GM12878 (cell line): ENCODE results near the gene SLC13A2. TPM values are rescaled to one million over a fixed set of nuclear protein-coding genes. Genes with fewer than 3 reads are reported as not detected.

Experiments used
- ATAC-seq: fragments of 200-7000 bp; cut with Tn5 transposase; 3 replicates; pipeline ENCODE4 v1.9.1; 2020; ENCODE audit warnings: mild to moderate bottlenecking, moderate library complexity
- BruUV-seq: library from RNA; stranded (reverse); fragments of 400-500 nt; replicated peaks from 2 replicates; lab custom pipeline; 2021; lab: Mats Ljungman, UMichigan
- CTCF ChIA-PET: fragments of 300-600 bp; sonication (Branson Sonifier 250); formaldehyde crosslinking; extraction: SDS; loops from one replicate; lab custom pipeline; 2021; ENCODE audit warnings: inconsistent platforms; lab: Yijun Ruan, JAX
- POLR2A ChIA-PET: fragments of 350-600 bp; formaldehyde crosslinking; extraction: SDS; loops from one replicate; lab custom pipeline; 2021; ENCODE audit warnings: inconsistent platforms; lab: Charles Lee
- RAD21 ChIA-PET: fragments of 300-600 bp; sonication (Branson Sonifier 250); formaldehyde crosslinking; loops from one replicate; lab custom pipeline; 2023; ENCODE audit warnings: antibody characterized with exemption; ENCODE audit not compliant: unreplicated experiment; lab: Charles Lee
- SMC1A ChIA-PET: fragments of 300-600 bp; sonication (Branson Sonifier 250); formaldehyde crosslinking; loops from one replicate; lab custom pipeline; 2023; ENCODE audit not compliant: unreplicated experiment, uncharacterized antibody; lab: Charles Lee
- DNase-seq: peaks from one replicate; pipeline ENCODE4 v3.0.0-alpha.2; 2011; ENCODE audit warnings: low read depth, low spot score
- FAIRE-seq: peaks from 3 replicates; lab custom pipeline; 2011; peaks lifted over from hg19 to GRCh38; lab: Jason Lieb, UNC
- H2AFZ ChIP-seq: 2 replicates; pipeline ENCODE4 v1.6.0; 2011; ENCODE audit warnings: low read depth, low read length, control low read depth; ENCODE audit not compliant: control insufficient read depth
- H3K27ac ChIP-seq: 2 replicates; pipeline ENCODE4 v1.5.1; 2011; ENCODE audit warnings: control low read depth; ENCODE audit not compliant: control insufficient read depth, insufficient read depth
- H3K27me3 ChIP-seq, 2 experiments: replicated peaks in 1 of 2; 2 replicates each; pipeline versions ENCODE4 v1.6.0 to v1.6.1; 2011; ENCODE audit warnings: low read length in 1 of 2; ENCODE audit not compliant: control insufficient read depth in 2 of 2, insufficient read depth in 2 of 2
- H3K36me3 ChIP-seq, 2 experiments: 2 replicates each; pipeline ENCODE4 v1.5.1; 2011; ENCODE audit warnings: low read length in 1 of 2; ENCODE audit not compliant: control insufficient read depth in 2 of 2, insufficient read depth in 2 of 2
- H3K4me1 ChIP-seq: 2 replicates; pipeline ENCODE4 v1.6.1; 2011; ENCODE audit warnings: mild to moderate bottlenecking, low read length, moderate library complexity, mixed read lengths; ENCODE audit not compliant: control insufficient read depth, insufficient read depth
- H3K4me2 ChIP-seq: 2 replicates; pipeline ENCODE4 v1.6.0; 2011; ENCODE audit warnings: control low read depth; ENCODE audit not compliant: control insufficient read depth, insufficient read depth
- H3K4me3 ChIP-seq: fragments of 200-600 bp; sonication (generic); 2 replicates; pipeline ENCODE4 v1.5.1; 2016
- H3K79me2 ChIP-seq: 2 replicates; pipeline ENCODE4 v1.6.0; 2011; ENCODE audit warnings: low read length; ENCODE audit not compliant: control insufficient read depth, insufficient read depth
- H3K9ac ChIP-seq: 2 replicates; pipeline ENCODE4 v1.8.0; 2011; ENCODE audit warnings: low read length, control low read depth, mixed read lengths; ENCODE audit not compliant: control insufficient read depth, insufficient read depth
- H3K9me3 ChIP-seq: replicated peaks from 3 replicates; pipeline ENCODE4 v1.5.1; 2011; ENCODE audit warnings: mild to moderate bottlenecking, low read length; ENCODE audit not compliant: control insufficient read depth, insufficient read depth
- H4K20me1 ChIP-seq: 2 replicates; pipeline ENCODE4 v1.6.0; 2011; ENCODE audit not compliant: control insufficient read depth, insufficient read depth
- ATF7 ChIP-seq: fragments of 450-650 bp; IDR thresholded peaks from 2 replicates; pipeline ENCODE4 v1.6.1; 2016; ENCODE audit warnings: low read depth, mild to moderate bottlenecking
- IRF3 ChIP-seq: fragments of 450-650 bp; IDR thresholded peaks from 2 replicates; pipeline ENCODE4 v1.6.1; 2014; ENCODE audit warnings: mild to moderate bottlenecking
- KDM1A ChIP-seq: fragments of 200-600 bp; sonication (generic); IDR thresholded peaks from 2 replicates; pipeline ENCODE4 v1.6.1; 2016; ENCODE audit warnings: borderline replicate concordance
- LARP7 ChIP-seq: fragments of 450-650 bp; IDR thresholded peaks from 2 replicates; pipeline ENCODE4 v1.6.1; 2017; ENCODE audit warnings: mild to moderate bottlenecking
- PRDM15 ChIP-seq: fragments of 450-650 bp; formaldehyde crosslinking; IDR thresholded peaks from 2 replicates; pipeline ENCODE4 v1.4.0; 2020; ENCODE audit warnings: mild to moderate bottlenecking, moderate library complexity
- REST ChIP-seq: IDR thresholded peaks from 2 replicates; pipeline ENCODE4 v1.6.1; 2012; ENCODE audit warnings: mild to moderate bottlenecking, low read depth, low read length
- RFX5 ChIP-seq: IDR thresholded peaks from 2 replicates; pipeline ENCODE4 v1.6.1; 2011; ENCODE audit warnings: low read depth, low read length, improper control_type of control experiment
- SMARCA5 ChIP-seq: fragments of 450-650 bp; IDR thresholded peaks from 2 replicates; pipeline ENCODE4 v1.6.1; 2017; ENCODE audit warnings: mild to moderate bottlenecking
- SPI1 ChIP-seq: IDR thresholded peaks from 2 replicates; pipeline ENCODE4 v1.6.1; 2011; ENCODE audit warnings: low read depth, mild to moderate bottlenecking, low read length, moderate library complexity, borderline replicate concordance; ENCODE audit not compliant: insufficient read depth
- TARDBP ChIP-seq: IDR thresholded peaks from 2 replicates; pipeline ENCODE4 v1.6.1; 2016; ENCODE audit warnings: borderline replicate concordance
- TCF12 ChIP-seq: IDR thresholded peaks from 2 replicates; pipeline ENCODE4 v1.6.1; 2011; ENCODE audit warnings: low read depth, mild to moderate bottlenecking, low read length
- ZNF217 ChIP-seq: fragments of 450-650 bp; IDR thresholded peaks from 2 replicates; pipeline ENCODE4 v1.6.1; 2017; ENCODE audit warnings: antibody characterized with exemption, mild to moderate bottlenecking
- WGBS: methylation state at CpG from one replicate; pipeline ENCODE4 v1.1.6; 2016; ENCODE audit warnings: low lambda C conversion rate; ENCODE audit not compliant: insufficient replicate concordance, insufficient coverage; ENCODE audit errors: missing lambda C conversion rate; 5-methylcytosine and 5-hydroxymethylcytosine counted together
- in situ Hi-C: fragments of 300-500 bp; cut with MboI; formaldehyde crosslinking; loops from 9 replicates; pipeline ENCODE4 v1.14.3; 2018; ENCODE audit warnings: mixed read lengths
- intact Hi-C: fragments of 100-400 bp; cut with micrococcal nuclease; formaldehyde crosslinking; loops from one replicate; pipeline ENCODE4 v1.14.2; 2022; ENCODE audit not compliant: unreplicated experiment
- polyA plus RNA-seq, 11 experiments: library from polyadenylated mRNA; depleted of rRNA in 4 of 11; unstranded in 6 of 11; stranded (reverse) in 5 of 11; fragments of >200 nt; fragmentation: Nextera tagmentation in 4 of 11; fragmentation: Illumina TruSeq in 1 of 11; extraction: Ambion mirVana in 4 of 11; extraction: Trizol in 1 of 11; gene quantifications; 1 replicate in 1 of 11; 2 replicates in 10 of 11; pipeline versions ENCODE4 v1.2.1 to v1.2.3, GENCODE V29; 2011 to 2016; ENCODE audit warnings: inconsistent platforms in 2 of 11, missing spikeins in 2 of 11, low read depth in 1 of 11
- total RNA-seq, 4 experiments: library from RNA; depleted of rRNA in 3 of 4; stranded (reverse); fragments of >200 nt in 3 of 4; fragmentation: Illumina TruSeq in 1 of 4; extraction: Trizol in 1 of 4; gene quantifications; 2 replicates each; pipeline versions ENCODE4 v1.2.1 to v1.2.3, GENCODE V29; 2013 to 2021

Gene SLC13A2
- total and polyA plus RNA-seq, 10 of the 15 experiments (the other 5 are each of a cell fraction or from before 2014, with no cell fraction given), result 0.03 to 0.13 (median 0.05) TPM; not detected in 6

GRCh38 chr17:28499364-28499664 lies 25.9 kb downstream of the SLC13A2 start (continued):
- TF ChIP-seq PRDM15 (CRISPR knock-in tag), result no peak
- no peak for TF ChIP-seq SPI1
- TF ChIP-seq LARP7, result no peak

- Histone ChIP-seq H3K27ac (peak overlapping the region; percentile 87), H3K79me2 (peaks cover 6% of the 10 kb centered on the region), H3K4me2 (peak overlapping the region; percentile 52), H3K4me3 (peak overlapping the region; percentile 59; the same call in 1 of the 2 replicates), H2AFZ (no peak overlapping the region), H3K36me3 (no peaks in the 10 kb centered on the region), H3K9ac (peak overlapping the region; percentile 76), H3K9me3 (no peaks in the 10 kb centered on the region), H4K20me1 (no peaks in the 10 kb centered on the region), H3K27me3 (no peaks in the 10 kb centered on the region), H3K4me1 (peaks cover 26% of the 10 kb centered on the region)
- no TSS peak for BruUV-seq
- intact Hi-C loops (loop anchor here (2.0 kb wide), 1 partner anchor 45 kb away; no protein-coding TSS in a partner anchor), in situ Hi-C loops (loop anchor here (5.0 kb wide), 1 partner anchor 47 kb away; no protein-coding TSS in a partner anchor)
- no peak for DNase-seq
- WGBS, result 74% methylated on average over 9 of the region's 9 CpGs
- ATAC-seq, result no peak
- ChIA-PET CTCF (interaction anchor here (0.7 to 16.1 kb wide), 11 partner anchors 9 to 164 kb away, joined by 3 to 316 read pairs (median 4); partner anchors contain the start of genes BLTP2, IFT20, PIGS and TNFAIP1), RAD21 (interaction anchor here (0.8 to 4.6 kb wide), 7 partner anchors 12 to 113 kb away, joined by 3 to 37 read pairs (median 3); partner anchors contain the start of gene ALDOC), POLR2A (interaction anchor here (0.5 to 5.8 kb wide), 6 partner anchors 44 to 393 kb away, joined by 3 to 48 read pairs (median 7); partner anchors contain the start of genes ALDOC, PIGS and UNC119), SMC1A (interaction anchor here (1.0 to 7.7 kb wide), 12 partner anchors 8 to 219 kb away, joined by 3 to 53 read pairs (median 3); partner anchors contain the start of gene RPL23A)
- no peak for FAIRE-seq
- TF ChIP-seq TARDBP, result 0 out of 2 replicates have a peak, but pooled peaks have one; percentile 12
- no peak for TF ChIP-seq TCF12
- TF ChIP-seq KDM1A, result no peak
- no peak for TF ChIP-seq RFX5
- TF ChIP-seq ZNF217, result peak; percentile 67; the same call in 1 of the 2 replicates
- TF ChIP-seq ATF7, result no peak
- peak; percentile 88 for TF ChIP-seq SMARCA5
- TF ChIP-seq IRF3, result no peak
- no peak for TF ChIP-seq REST
Measured at GRCh38 chr17:28499684-28500357, 26.4 kb downstream of the SLC13A2 start.
